ENCODE measurements around the gene F3.

F3 gene

GRCh38 chr1:94527447-94528031 is 14.0 kb downstream of the F3 start:
- no peak for DNase-seq (ENCODE audit: low read depth)

- DNase-seq (ENCODE audit: low read depth) = no peak
These were observed 15.2 kb downstream of the F3 start for GRCh38 chr1:94526152-94526980.

GRCh38 chr1:94524531-94524930 is 17.0 kb downstream of the F3 start:
- no peak for DNase-seq (ENCODE audit: low read depth)

GRCh38 chr1:94522304-94522703 is 19.3 kb downstream of the F3 start:
- no peak for DNase-seq (ENCODE audit: low read depth)

- DNase-seq (ENCODE audit: low read depth) = no peak
These were observed 22.2 kb downstream of the F3 start for GRCh38 chr1:94519351-94519750.

- no peak for DNase-seq (ENCODE audit: low read depth)
These were observed 26.1 kb downstream of the F3 start for GRCh38 chr1:94515296-94515947.

DNA sequence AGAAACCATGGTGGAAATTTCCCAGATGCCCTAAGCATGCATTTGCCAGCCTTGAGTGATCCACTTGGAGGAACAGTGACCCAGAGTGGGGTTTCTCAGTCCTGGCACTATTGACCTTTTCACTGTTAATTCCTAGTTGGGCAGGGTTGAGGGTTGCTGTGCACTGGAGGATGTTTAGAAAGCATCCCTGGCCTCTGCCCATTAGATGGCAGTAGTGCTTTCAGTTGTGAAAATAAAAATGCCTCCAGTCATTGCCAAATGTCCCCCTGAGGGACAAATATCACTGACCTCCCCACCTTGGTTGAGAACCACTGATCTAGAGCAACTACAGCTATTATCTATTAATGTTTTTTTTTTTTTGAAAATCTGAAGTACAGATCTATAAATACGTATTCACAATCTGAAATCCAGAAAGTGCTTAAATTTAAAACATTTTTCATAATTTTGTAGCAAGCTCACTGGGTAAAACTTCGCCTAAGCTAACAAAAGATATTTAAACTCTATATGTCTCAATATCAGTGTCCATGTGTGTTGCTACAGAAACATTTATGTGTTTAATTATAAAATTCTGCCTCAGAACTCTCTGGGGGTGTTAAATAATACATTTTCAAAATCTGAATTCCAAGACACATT is 27.3 kb downstream of the F3 start:
- no peak for DNase-seq (ENCODE audit: low read depth)

DNA sequence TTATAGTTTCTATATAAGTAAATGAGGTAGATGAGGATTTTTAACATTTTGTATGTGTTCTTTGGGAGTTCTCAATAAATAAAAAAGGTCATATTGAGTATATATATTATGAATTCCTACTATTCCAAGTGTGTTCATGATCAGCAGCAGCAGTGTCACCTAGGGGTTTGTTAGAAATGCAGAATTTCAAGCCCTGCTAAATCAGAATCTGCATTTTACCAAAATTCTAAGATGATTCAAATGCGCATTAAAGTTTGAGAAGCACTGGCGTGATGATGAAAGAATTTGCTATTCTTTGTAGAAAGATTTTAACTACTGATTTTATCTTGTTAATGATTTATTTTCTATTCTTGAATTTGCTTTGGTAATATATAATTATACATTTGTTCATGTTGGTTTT is 28.7 kb downstream of the F3 start:
- DNase-seq (ENCODE audit: low read depth) = no peak

GRCh38 chr1:94504601-94505000 is 37.0 kb downstream of the F3 start:
- DNase-seq (ENCODE audit: low read depth) = no peak

GRCh38 chr1:94503153-94503552 is 38.4 kb downstream of the F3 start:
- no peak for DNase-seq (ENCODE audit: low read depth)

DNA sequence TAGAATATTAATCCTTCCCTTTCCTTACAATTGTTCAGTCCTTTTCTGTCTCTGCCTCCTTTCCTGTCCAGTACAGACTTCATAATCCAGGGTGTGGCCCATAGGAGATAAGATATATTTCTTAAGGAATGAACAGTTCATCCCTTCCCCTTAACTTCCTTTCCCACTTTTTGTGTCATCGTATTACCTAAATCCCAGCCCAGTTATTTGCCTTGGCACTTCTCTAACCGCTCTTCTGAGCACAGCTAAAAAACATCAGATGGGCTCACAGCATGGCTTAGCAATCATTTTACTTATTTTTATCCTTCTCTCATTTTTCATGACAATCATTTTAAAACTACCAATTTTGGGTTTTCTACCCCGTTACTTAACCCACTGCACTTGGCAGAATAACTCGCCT is 39.6 kb downstream of the F3 start:
- DNase-seq (ENCODE audit: low read depth) = no peak

DNA sequence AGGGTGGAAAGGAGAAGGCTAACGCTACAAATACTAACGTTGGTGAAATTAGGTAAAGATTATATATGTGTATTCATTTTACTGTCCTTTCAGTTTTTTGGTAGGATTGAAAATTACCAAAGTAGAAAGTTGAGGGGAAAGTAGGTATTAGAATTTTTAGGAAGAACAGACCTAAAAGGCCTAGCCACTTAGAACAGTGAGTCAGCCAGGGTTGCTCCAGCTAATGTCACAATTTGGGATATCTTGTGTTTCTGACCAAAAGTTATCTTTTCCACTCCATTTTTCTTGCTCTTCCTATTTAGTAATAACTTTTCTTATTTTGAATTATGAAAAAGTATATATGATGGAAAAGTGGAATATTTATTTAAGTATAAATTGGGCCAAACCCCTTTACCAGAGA is 40.1 kb downstream of the F3 start:
- DNase-seq (ENCODE audit: low read depth) = no peak

- DNase-seq (ENCODE audit: low read depth) = no peak
These were observed 45.3 kb downstream of the F3 start for GRCh38 chr1:94496076-94496755.

- no peak for DNase-seq (ENCODE audit: low read depth)
These were observed 51.0 kb downstream of the F3 start for GRCh38 chr1:94490556-94490955.

GRCh38 chr1:94486990-94487389 is 54.6 kb downstream of the F3 start:
- no peak for DNase-seq (ENCODE audit: low read depth)

- no peak for DNase-seq (ENCODE audit: low read depth)
These were observed 60.1 kb downstream of the F3 start for GRCh38 chr1:94481473-94481933.

DNA sequence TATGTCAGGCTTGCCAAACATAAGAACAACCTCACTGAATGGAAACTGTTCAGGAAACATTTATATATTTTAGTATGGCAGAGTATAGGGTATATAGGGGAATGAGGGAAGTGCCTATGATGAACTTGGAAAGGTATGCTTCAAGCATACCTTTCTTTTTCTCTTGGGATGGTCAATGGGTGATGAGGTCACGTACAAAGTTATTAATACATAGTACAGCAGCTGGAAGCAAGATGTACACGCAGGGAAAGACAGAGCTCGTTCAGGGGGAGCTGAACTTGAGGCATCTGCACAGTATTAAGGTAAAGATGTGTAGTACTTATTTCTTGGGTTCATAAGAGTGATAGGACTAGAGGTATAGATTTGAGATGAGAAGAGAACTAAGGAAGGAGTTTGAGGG is 61.9 kb downstream of the F3 start:
- no peak for DNase-seq (ENCODE audit: low read depth)
